HG03457 (cell line): ENCODE measurements around the gene RUBCNL.
"Not testable (repeated sequence)": the region's sequence is repeated elsewhere in the genome, so short reads cannot be mapped to it uniquely, and the experiment has no call there.

ENCODE experiments used
- ATAC-seq: cut with Tn5 transposase; IDR thresholded peaks from one replicate; pipeline ENCODE4 v1.9.1; 2021; ENCODE audit warnings: moderate number of reproducible peaks; ENCODE audit not compliant: unreplicated experiment

The RUBCNL gene, protein sequence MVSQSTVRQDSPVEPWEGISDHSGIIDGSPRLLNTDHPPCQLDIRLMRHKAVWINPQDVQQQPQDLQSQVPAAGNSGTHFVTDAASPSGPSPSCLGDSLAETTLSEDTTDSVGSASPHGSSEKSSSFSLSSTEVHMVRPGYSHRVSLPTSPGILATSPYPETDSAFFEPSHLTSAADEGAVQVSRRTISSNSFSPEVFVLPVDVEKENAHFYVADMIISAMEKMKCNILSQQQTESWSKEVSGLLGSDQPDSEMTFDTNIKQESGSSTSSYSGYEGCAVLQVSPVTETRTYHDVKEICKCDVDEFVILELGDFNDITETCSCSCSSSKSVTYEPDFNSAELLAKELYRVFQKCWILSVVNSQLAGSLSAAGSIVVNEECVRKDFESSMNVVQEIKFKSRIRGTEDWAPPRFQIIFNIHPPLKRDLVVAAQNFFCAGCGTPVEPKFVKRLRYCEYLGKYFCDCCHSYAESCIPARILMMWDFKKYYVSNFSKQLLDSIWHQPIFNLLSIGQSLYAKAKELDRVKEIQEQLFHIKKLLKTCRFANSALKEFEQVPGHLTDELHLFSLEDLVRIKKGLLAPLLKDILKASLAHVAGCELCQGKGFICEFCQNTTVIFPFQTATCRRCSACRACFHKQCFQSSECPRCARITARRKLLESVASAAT

DNA sequence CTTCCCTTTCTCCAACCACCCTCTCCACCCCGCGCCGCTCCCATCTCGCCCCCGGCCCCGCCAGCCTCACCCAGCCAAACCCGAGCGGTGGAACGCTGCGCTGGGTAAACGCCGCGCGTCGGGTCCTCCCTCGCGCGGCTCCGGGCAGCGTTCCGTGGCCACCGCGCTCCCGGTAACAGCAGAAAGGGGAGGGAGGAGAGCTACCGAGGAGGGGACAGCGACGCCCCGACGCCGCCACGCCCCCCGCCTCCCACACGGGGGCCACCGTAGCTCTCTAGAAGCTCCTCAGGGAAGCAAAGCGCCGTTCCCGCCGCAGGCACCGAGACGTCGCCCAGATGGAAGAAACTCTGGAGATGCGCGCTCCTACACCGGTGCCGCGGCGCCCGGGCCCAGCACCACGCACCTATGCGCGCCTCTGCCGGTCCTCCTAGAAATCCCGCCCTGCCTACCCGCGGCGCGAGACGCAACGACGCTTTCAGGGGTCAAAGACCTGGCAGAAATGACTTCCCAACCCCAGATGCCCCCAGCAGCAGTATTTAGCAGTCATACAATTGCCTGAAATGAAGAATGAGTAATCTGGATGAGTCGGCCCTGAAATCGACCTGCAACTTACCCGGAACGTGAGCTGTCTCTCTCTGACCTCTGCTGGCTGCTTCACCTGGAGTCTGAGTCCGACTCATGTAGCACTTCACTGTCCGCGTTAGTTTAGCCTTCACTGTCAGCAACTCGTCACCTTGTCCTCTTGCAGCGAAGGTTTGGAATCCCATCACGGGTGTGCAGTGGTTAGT, at the start of gene RUBCNL:
TSS of gene RUBCNL (minus strand) at position 189 of the 788 bp plus-strand sequence. CDS start 14,777 bp downstream, outside the sequence.
- no peak for ATAC-seq

DNA sequence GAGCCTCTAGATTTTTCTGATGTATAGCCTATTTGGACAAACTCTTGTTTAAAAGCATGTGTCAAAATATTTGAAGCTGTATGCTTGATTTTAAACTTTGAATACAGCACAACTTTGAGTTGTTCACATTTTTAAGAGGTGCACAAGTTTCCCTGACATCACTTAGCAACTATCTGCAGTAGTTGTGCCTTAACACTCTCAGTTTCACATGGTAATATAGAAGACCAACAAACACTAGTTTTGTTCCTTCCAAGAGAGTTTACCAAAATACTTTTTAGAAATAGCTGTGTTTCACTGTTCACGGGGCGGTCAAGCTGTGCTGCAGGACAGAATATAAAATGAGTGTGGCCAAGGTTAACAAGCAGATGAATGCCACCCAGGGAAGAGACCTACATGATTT, 42.5 kb upstream of the RUBCNL start:
- not testable (repeated sequence) for ATAC-seq

DNA sequence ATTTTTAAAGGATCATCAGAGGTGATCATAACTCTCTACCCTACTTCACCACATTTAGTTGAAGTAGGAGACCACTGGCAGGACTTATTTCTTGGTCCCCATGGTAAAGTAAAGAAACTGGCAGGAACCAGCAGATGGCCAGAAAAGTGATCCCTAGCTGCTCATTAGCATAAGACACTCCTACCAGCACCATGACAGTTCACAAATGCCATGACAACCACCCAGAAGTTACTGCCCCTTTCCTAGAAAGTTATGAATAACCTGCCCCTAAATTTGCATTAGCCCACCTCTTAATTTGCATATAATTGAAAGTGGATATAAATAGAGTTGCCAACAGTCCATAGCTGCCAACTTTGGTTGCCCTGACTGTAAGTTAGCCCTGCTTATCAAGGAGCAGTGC, 18.4 kb upstream of the RUBCNL start:
- ATAC-seq, result no peak

DNA sequence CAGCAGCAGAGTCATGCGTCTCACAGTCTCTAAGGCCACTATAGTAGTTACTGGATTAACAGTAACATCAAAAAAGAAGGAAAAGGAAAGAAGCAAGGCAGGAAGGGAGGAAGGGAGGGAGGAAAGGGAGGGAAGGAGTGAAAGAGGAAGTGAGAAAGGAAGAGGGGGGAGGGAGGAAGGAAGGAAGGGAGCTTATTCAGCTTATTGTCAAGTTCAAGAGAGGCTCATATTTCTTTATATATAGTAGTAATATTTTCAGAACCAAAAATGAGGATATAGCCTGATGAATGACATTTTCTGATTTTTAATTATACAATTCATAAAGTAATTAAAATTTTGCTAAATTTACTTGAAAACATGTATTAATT, 17.7 kb upstream of the RUBCNL start:
- no peak for ATAC-seq

DNA sequence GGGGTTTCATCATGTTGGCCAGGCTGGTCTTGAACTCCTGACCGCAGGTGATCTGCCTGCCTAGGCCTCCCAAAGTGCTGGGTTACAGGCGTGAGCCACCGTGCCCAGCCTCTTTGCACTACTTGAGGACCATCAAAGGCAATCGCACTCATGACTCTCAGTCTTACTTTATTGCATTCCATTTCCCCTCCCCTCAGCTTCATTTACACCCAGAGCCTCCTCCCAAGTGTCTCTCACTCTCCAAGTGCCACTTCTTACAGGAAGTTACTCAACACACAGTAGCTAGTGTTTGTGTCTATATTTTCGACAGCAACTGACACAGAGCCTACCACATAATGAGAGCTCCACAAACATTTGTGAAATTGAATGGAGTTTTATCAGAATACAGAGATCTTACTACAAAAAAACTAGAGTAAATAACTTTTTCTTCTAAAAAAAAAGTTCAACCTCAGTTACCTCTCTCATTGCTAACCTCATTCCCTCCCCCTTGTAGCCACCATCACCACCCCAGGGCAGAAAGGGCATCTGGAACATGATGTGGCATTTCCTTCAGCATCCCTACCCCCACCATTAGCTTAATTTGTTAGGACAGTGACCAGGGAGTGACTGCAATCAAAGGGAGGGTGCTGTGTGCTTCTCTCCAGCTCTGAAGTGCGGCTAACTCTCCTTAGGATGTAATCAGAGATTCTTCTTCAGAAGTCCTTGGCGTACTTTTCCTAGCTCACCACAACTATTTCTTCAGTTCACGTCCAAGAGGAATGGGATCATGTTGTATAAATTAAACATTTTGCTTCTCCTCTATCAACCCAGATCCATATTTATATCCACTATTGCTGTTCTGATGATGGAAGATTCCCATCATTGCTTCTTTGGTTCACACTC, 17.0 kb upstream of the RUBCNL start:
- no peak for ATAC-seq

DNA sequence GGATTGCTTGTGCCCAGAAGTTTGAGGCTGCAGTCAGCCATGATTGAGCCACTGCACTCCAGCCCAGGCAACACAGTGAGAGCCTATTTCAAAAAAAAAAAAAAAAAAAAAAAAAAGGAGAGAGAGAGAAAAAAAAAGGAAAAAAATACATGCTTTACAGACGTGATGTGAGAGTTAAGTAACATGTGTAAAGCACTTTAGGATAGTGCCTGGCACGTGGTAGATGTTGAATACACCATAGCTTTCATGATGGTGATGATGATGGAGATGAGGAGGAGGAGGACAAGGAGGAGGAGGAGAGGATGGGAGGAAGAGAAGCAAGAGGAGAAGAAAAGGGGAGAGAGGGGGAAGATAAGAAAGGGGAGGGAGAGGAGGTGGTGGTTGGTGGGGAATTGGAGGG, 15.1 kb upstream of the RUBCNL start:
- ATAC-seq, result no peak

DNA sequence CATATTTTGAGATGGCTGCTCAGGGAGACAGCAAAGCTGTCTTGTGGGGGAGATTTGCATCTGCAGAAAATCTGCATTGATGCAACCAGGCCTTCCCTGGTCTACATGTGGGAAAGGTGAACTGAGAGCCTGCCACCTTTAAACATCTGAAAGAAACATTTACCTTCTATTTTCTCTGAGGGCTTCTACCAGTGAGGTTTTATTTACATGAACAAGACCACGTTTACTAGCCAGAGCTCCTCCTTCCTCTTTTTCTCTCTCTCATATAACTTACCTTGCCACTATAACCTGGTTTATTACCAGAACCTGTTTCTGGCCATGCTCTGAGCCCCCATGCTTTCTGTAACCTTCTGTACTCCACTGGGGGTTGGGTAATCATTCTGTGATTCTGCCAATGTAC, 14.4 kb upstream of the RUBCNL start:
- ATAC-seq, result no peak

DNA sequence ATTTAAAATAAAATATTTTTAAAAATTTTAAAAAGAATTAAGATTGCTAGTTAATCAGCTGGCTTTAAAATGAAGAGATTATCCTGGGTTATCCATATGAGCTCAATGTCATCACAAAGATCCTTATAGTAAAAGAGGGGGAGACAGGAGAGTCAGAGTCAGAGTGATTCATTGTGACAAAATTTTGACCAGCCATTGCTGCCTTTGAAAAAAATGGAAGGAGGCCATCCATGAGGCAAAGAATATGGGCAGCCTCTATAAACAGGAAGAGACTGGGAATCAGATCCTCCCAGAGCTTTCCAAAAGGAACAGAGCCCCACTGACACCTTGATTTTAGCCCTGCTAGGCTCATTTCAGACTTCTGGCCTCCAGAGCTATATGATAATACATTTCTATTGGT, 9.3 kb upstream of the RUBCNL start:
- no peak for ATAC-seq

DNA sequence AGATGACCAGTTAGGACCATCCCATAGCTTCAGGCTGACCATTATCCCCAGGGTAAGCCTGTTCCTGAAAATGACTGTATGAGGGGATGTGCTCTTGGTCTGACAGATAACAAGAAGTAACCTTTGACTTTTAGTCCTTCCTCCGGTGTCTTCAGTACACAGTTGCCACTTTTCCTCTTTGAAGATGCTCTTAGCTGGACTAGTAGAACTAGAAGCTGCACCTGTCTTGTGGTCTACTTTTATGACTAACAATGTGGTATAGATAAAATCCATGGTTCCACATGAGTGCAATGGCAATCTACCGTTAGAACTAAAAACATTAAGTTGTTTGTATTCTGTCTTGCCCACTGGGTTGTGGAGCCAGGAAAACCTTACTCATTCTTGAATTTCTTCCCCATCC, 5.9 kb upstream of the RUBCNL start:
- ATAC-seq, result no peak

DNA sequence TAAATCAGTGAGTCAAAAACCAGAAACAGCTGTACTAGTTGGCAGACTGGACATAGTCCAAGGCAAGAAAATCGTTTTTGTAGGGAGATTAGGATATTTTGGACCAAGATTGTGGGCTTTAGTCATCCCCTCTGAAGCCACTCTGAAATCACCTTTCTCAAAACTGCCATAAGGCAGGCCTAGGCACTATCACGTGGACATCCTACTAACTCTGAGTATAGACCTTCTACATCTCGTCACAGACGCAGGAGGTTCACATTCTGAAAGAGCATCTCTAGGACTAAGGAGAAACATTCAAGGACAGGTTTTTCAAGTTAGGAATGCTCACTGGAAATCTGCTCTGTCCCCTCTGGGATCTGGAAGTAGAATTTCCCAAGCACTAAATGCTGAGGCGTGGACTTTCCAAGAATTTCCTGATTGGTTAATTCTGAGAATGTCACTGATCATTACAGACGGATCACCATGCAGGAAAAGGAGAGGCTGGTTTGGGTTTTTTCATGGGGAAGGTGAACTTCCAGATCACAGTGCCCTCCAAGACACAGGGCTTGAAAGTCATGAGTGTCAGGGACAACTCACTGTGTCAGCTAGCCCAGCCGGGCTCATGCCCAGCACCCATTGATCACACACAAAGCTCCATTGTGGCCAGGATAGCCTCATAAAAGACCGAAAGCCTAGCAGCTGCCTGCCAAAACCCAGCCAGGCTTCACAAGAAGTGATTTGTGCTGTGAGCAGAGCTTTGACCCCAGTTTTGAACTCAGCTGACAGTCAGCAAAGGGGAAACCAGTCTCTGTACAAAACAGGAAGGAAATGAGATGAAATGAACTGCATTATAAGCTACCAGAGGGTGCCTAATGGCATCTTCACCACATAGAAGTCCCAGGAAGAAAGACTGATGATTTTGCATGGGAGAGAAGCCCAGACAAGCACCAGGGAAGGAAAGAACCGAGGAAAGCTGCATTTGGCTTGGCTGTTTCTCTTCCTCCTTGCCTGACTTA, 2.7 kb upstream of the RUBCNL start:
- ATAC-seq, result no peak

DNA sequence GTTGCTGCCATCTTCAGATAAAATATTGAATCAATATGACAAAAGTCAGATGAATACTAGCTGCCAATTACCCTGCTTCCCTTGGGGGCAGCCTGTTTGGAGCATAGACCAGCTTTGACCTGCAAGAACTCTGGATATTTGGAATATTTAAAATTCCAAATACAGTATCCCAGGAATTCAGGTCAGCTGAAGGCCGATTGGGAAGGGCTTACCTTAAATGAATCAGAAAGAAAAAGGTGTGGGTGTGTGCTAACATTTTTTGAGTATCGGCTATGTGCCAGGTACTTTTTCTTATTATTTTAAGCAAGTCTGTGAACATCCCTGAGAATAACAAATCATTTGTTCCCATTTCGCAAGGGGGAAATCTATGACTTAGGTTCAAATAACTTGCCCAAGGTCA, 1.8 kb upstream of the RUBCNL start:
- no peak for ATAC-seq

DNA sequence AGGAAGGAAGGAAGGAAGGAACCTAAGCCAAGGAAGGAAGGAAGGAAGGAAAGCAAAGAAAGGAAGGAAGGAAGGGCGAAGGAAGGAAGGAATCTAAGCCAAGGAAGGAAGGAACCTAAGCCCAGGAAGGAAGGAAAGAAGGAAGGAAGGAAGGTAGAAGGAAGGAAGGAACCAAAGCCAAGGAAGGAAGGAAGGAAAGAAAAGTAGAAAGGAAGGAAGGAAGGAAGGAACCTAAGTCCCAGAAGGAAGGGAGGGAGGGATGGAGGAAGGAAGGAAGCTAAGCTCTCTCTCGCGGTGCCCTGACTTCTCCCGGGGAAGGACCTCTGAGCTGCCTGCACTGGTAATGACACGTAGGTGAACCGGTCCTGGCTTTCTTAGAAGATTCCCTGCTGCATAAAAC, 1.3 kb upstream of the RUBCNL start:
- ATAC-seq, result no peak

DNA sequence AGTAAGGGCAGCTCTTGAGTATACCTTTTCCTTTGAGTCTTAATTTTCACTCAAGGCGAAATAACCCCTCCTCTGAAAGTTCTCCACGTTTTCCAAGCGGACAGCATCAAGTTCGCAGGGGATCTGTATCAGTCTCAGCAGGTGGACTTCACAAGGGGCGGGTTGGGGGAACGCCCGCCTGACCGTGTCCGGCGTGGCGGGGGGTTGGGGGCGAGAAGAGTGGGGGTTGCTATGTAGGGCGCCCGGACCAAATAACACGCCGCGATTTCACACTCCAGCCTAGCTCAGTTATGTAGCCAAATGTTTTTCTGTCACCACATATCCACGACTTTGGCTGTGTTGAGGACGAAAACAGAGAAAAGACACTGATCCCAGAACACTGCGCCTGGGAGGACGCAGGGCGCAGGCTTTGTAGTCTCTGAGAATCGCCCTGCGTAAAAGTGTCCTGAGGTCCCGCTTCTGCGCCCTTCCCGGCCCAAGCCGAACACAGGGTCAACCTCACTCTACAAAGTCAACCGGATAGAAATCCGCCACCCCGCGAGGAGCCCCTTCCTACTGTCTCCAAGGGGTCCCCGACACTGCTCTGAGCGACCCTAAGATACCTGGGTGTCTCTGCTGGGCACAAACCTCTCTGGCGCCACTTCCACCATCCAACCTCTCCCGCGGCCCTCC, 524 bp downstream of the RUBCNL start:
- no peak for ATAC-seq

DNA sequence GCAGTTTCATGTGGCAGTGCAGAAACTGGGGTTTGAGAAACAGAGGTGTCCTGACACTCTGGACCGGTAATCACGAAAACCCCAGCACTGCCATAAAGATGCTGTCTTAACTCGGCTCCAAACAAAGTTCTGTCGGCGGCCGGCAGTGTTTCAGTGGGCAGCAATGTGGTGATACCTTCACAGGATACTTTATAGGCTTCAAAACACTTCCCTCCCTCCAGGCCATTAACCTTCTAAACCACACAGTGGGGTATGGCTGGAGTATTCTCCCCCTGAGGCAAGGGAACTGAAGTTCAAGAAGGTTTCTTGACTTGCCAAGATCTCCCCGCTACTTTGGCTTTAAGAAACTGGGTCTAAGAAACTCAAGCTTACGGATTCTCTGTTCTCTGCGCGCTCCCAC, 1.1 kb downstream of the RUBCNL start:
- no peak for ATAC-seq

DNA sequence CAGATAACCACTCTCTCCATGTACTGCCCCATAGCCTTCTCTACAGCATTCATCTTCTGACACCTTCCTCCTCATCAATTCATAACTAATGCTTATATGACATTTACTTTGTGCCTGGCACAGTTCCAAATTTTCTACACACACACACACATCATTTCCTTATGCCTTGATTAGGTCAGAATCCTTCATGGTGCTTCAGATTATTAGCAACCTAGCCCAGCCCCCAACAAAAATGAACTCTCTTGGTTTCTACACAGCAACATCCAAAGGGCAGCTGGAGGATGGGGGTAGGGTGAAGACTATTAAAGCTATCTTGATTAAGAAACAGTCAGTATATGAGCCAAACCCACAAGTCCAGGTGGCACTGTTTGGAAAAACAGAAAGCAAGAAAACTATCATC, 3.7 kb downstream of the RUBCNL start:
- no peak for ATAC-seq

DNA sequence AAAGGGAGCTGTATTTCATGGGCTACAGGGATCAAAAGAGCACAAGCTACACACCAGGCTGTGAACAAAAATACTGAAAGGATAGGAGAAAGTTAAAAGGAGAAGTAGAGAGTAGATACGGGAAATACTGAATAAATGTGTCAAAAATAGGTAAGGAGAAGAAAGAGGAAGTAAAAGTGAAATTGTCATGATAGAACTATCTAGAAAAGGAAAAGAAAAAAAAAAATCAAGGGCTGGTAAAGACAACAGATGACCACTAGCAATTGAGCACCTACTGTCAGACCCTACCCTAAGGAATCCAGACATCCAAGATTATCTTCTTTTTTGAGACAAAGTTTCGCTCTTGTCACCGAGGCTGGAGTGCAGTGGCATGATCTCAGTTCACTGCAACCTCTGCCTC, 4.8 kb downstream of the RUBCNL start:
- no peak for ATAC-seq

DNA sequence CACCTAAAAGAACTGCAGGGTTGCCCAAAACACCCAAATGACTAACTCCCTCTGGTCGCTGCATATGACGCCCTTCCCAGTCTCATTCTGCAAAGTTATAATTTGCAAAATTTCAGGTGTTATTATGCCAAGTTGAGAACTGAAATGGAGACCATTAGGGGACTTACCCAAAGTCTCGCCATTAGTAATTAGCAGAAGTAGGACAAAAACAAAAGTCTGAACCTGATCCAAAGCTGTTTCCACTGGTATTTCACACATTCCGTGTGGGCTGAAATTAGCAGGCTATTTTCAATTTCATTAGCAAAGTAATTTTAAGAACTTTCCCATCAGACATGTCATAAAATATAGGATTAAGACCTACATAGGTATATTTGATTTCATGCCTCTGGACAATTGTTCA, 6.8 kb downstream of the RUBCNL start:
- no peak for ATAC-seq

DNA sequence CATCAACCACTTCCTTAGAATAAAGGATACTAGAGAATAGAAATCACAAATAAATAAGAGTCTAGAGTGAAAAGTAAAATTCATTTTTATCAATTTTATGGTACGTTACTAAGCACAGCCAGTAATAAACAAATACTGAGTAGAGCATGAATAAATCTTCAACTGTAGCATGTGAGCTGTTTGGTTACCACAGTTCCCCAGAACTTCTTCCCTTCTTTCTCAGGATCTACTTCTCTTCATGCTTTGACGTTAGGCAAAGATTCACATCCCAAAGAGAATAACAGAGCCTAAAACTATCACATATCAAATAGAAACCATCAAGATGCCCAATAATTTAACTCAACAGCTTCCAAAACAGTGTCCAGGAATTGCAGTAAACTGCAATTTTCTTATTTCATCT, 7.4 kb downstream of the RUBCNL start:
- no peak for ATAC-seq

DNA sequence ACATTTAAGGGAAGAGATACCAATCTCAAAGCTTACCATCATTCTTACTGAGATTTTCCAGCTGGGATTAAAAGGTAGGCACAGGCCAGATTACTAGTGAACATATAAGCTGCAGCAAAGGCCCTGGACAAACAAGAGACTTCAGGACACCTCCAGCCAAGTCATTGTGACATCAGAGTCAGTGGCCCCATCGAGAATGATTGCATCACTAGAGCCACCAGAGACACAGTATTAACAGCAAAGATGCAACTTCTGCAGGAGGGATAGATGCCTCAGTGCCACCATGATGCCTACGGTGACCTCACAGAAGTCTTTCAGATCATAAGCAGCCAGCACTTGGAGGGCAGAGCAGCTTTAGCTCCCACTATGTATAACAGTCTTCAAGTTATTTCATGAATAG, 8.6 kb downstream of the RUBCNL start:
- no peak for ATAC-seq
